ENCODE results near the gene ITPKB. TPM values are rescaled to one million over a fixed set of nuclear protein-coding genes. Genes with fewer than 3 reads are reported as not detected.

ITPKB gene
- total RNA-seq, 1 experiment from 2014 or later, result 9.5 TPM

GRCh38 chr1:226586650-226587422 is 152.2 kb downstream of the ITPKB start:
- ChIA-PET POLR2A (interaction anchor here (0.6 to 1.0 kb wide), 2 partner anchors 23 to 36 kb away, joined by 3 to 4 read pairs; no protein-coding TSS in a partner anchor), CTCF (interaction anchor here (0.6 to 2.9 kb wide), 5 partner anchors 20 to 58 kb away, joined by 3 to 18 read pairs (median 3); partner anchors contain the start of gene STUM)
- TF ChIP-seq CTCF (IDR thresholded peaks at IDR 0.05; ENCODE audit: unreplicated experiment), result no peak
- intact Hi-C loops (cut with micrococcal nuclease), result no loop called here
- Mint-ChIP-seq H3K4me1 (ENCODE audit: insufficient read depth, unreplicated experiment) (no peaks in the 10 kb centered on the region), H3K4me3 (ENCODE audit: unreplicated experiment) (no peak overlapping the region), H3K27me3 (ENCODE audit: insufficient read depth, unreplicated experiment) (peaks cover 12% of the 10 kb centered on the region), H3K9me3 (ENCODE audit: unreplicated experiment) (no peaks in the 10 kb centered on the region), H3K36me3 (ENCODE audit: insufficient read depth, unreplicated experiment) (no peaks in the 10 kb centered on the region), H3K27ac (ENCODE audit: low read depth, unreplicated experiment) (no peak overlapping the region)
- no peak for DNase-seq (ENCODE audit: unreplicated experiment)
- BruUV-seq (replicated peaks), result no TSS peak

- Mint-ChIP-seq H3K27me3 (ENCODE audit: insufficient read depth, unreplicated experiment) (peaks cover 12% of the 10 kb centered on the region), H3K36me3 (ENCODE audit: insufficient read depth, unreplicated experiment) (no peaks in the 10 kb centered on the region), H3K9me3 (ENCODE audit: unreplicated experiment) (no peaks in the 10 kb centered on the region), H3K4me1 (ENCODE audit: insufficient read depth, unreplicated experiment) (no peaks in the 10 kb centered on the region), H3K4me3 (ENCODE audit: unreplicated experiment) (no peak overlapping the region), H3K27ac (ENCODE audit: low read depth, unreplicated experiment) (no peak overlapping the region)
- ChIA-PET CTCF (interaction anchor here (0.6 to 2.9 kb wide), 6 partner anchors 17 to 57 kb away, joined by 3 to 18 read pairs (median 4); partner anchors contain the start of gene STUM), POLR2A (interaction anchor here (0.6 to 1.5 kb wide), 3 partner anchors 15 to 35 kb away, joined by 3 to 5 read pairs (median 4); no protein-coding TSS in a partner anchor)
- no peak for TF ChIP-seq CTCF (IDR thresholded peaks at IDR 0.05; ENCODE audit: unreplicated experiment)
- DNase-seq (ENCODE audit: unreplicated experiment), result no peak
- BruUV-seq (replicated peaks), result no TSS peak
- intact Hi-C loops (cut with micrococcal nuclease), result no loop called here
Measured at GRCh38 chr1:226586116-226586515, 153.0 kb downstream of the ITPKB start.

- POLR2A ChIA-PET, result interaction anchor here (0.6 to 0.9 kb wide), 3 partner anchors 18 to 284 kb away, joined by 3 read pairs; no protein-coding TSS in a partner anchor
- H3K9me3 Mint-ChIP-seq (ENCODE audit: unreplicated experiment), result no peaks in the 10 kb centered on the region
- no peak for TF ChIP-seq CTCF (IDR thresholded peaks at IDR 0.05; ENCODE audit: unreplicated experiment)
- no peaks in the 10 kb centered on the region for H3K4me1 Mint-ChIP-seq (ENCODE audit: insufficient read depth, unreplicated experiment)
- CTCF ChIA-PET, result interaction anchor here (0.6 to 1.6 kb wide), 2 partner anchors 9 to 14 kb away, joined by 3 to 6 read pairs; no protein-coding TSS in a partner anchor
- no peak overlapping the region for H3K4me3 Mint-ChIP-seq (ENCODE audit: unreplicated experiment)
- intact Hi-C loops (cut with micrococcal nuclease), result no loop called here
- no peaks in the 10 kb centered on the region for H3K27me3 Mint-ChIP-seq (ENCODE audit: insufficient read depth, unreplicated experiment)
- no peak for DNase-seq (ENCODE audit: unreplicated experiment)
- no peak overlapping the region for H3K27ac Mint-ChIP-seq (ENCODE audit: low read depth, unreplicated experiment)
- no peaks in the 10 kb centered on the region for H3K36me3 Mint-ChIP-seq (ENCODE audit: insufficient read depth, unreplicated experiment)
- no TSS peak for BruUV-seq (replicated peaks)
Measured at GRCh38 chr1:226584164-226584563, 154.9 kb downstream of the ITPKB start.

GRCh38 chr1:226582966-226583365 is 156.1 kb downstream of the ITPKB start:
- POLR2A ChIA-PET, result interaction anchor here (0.9 kb wide), 1 partner anchor 19 kb away, joined by 3 read pairs; no protein-coding TSS in a partner anchor
- TF ChIP-seq CTCF (IDR thresholded peaks at IDR 0.05; ENCODE audit: unreplicated experiment), result no peak
- H3K4me3 Mint-ChIP-seq (ENCODE audit: unreplicated experiment), result no peak overlapping the region

More at GRCh38 chr1:226582966-226583365, 156.1 kb downstream of the ITPKB start:
- H3K27ac Mint-ChIP-seq (ENCODE audit: low read depth, unreplicated experiment), result no peak overlapping the region
- H3K4me1 Mint-ChIP-seq (ENCODE audit: insufficient read depth, unreplicated experiment), result no peaks in the 10 kb centered on the region
- no peaks in the 10 kb centered on the region for H3K27me3 Mint-ChIP-seq (ENCODE audit: insufficient read depth, unreplicated experiment)
- H3K9me3 Mint-ChIP-seq (ENCODE audit: unreplicated experiment), result no peaks in the 10 kb centered on the region
- no peaks in the 10 kb centered on the region for H3K36me3 Mint-ChIP-seq (ENCODE audit: insufficient read depth, unreplicated experiment)
- CTCF ChIA-PET, result interaction anchor here (0.8 to 1.4 kb wide), 3 partner anchors 9 to 51 kb away, joined by 3 to 6 read pairs (median 3); no protein-coding TSS in a partner anchor
- no peak for DNase-seq (ENCODE audit: unreplicated experiment)
- intact Hi-C loops (cut with micrococcal nuclease), result no loop called here
- BruUV-seq (replicated peaks), result no TSS peak

Measured in MCF 10A (cell line).